ENCODE data around the gene SIN3A. TPM values are rescaled to one million over a fixed set of nuclear protein-coding genes. Genes with fewer than 3 reads are reported as not detected.

Gene SIN3A
- total RNA-seq, 1 donor from 2014 or later = 69.0 TPM

DNA sequence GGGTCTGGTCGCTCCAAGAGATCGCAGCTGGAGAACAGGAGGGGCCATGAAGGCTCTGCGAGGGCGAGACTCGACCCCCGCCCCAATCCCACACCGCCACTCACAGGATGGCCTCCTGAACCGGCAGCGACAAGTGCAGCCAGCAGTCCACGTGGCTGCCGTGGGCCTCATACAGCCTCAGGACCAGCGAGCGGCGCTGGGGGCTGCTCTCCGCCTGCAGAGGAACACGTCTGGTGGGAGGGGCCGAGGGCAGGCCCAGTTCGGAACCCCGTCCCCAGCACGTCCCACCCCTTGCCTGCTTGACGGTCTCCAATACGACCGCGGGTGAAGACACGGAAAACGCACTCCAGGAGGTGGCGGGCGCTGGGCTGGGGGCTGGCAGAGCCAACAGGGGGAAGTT lies 95.5 kb downstream of the SIN3A start:
- no peak overlapping the region for H3K27ac ChIP-seq
- Mint-ChIP-seq H3K4me1 (no peaks in the 10 kb centered on the region), H3K4me3 (no peak overlapping the region), H3K9me3 (no peaks in the 10 kb centered on the region), H3K27me3 (ENCODE audit: insufficient read depth, low read depth) (no peaks in the 10 kb centered on the region), H3K36me3 (peaks cover 3% of the 10 kb centered on the region), H3K27ac (no peak overlapping the region)
- TF ChIP-seq CTCF (IDR thresholded peaks at IDR 0.05) (no peak), EZH2phosphoT487 (IDR thresholded peaks at IDR 0.05) (no peak), EZH2 (IDR thresholded peaks at IDR 0.05) (no peak)
- no peak overlapping the region for H3K9ac ChIP-seq
- H2AFZ ChIP-seq (replicated peaks) = no peak overlapping the region
- no peaks in the 10 kb centered on the region for H3K79me2 ChIP-seq (ENCODE audit: low read depth)
- no peak overlapping the region for H3K4me3 ChIP-seq
- no peaks in the 10 kb centered on the region for H3K27me3 ChIP-seq
- no peak for DNase-seq (ENCODE audit: low spot score)
- no peaks in the 10 kb centered on the region for H3K9me3 ChIP-seq (ENCODE audit: low read depth)
- H3K4me1 ChIP-seq = no peaks in the 10 kb centered on the region
- H4K20me1 ChIP-seq (ENCODE audit: low read depth) = no peaks in the 10 kb centered on the region
- no peaks in the 10 kb centered on the region for H3F3A ChIP-seq (ENCODE audit: low read depth)
- no peaks in the 10 kb centered on the region for H3K36me3 ChIP-seq
- H3K4me2 ChIP-seq = no peak overlapping the region

GRCh38 chr15:75355369-75355768 lies 96.1 kb downstream of the SIN3A start:
- Histone ChIP-seq H3K9me3 (ENCODE audit: low read depth) (no peaks in the 10 kb centered on the region), H3K4me3 (no peak overlapping the region), H2AFZ (replicated peaks) (no peak overlapping the region), H3K79me2 (ENCODE audit: low read depth) (no peaks in the 10 kb centered on the region), H3K4me1 (no peaks in the 10 kb centered on the region), H3K9ac (no peak overlapping the region), H3F3A (ENCODE audit: low read depth) (no peaks in the 10 kb centered on the region), H4K20me1 (ENCODE audit: low read depth) (no peaks in the 10 kb centered on the region), H3K4me2 (no peak overlapping the region), H3K36me3 (no peaks in the 10 kb centered on the region), H3K27me3 (no peaks in the 10 kb centered on the region), H3K27ac (no peak overlapping the region)
- Mint-ChIP-seq H3K4me3 (no peak overlapping the region), H3K27me3 (ENCODE audit: insufficient read depth, low read depth) (no peaks in the 10 kb centered on the region), H3K9me3 (no peaks in the 10 kb centered on the region), H3K36me3 (peaks cover 1% of the 10 kb centered on the region), H3K4me1 (no peaks in the 10 kb centered on the region), H3K27ac (no peak overlapping the region)
- TF ChIP-seq EZH2 (IDR thresholded peaks at IDR 0.05) (no peak), EZH2phosphoT487 (IDR thresholded peaks at IDR 0.05) (no peak), CTCF (IDR thresholded peaks at IDR 0.05) (no peak)
- DNase-seq (ENCODE audit: low spot score) = no peak

- no peak for DNase-seq (ENCODE audit: low spot score)
- Mint-ChIP-seq H3K9me3 (no peaks in the 10 kb centered on the region), H3K27ac (no peak overlapping the region), H3K36me3 (no peaks in the 10 kb centered on the region), H3K27me3 (ENCODE audit: insufficient read depth, low read depth) (no peaks in the 10 kb centered on the region), H3K4me1 (no peaks in the 10 kb centered on the region), H3K4me3 (no peak overlapping the region)
- Histone ChIP-seq H3K79me2 (ENCODE audit: low read depth) (no peaks in the 10 kb centered on the region), H3K4me3 (no peak overlapping the region), H3F3A (ENCODE audit: low read depth) (no peaks in the 10 kb centered on the region), H2AFZ (replicated peaks) (no peak overlapping the region), H3K4me1 (no peaks in the 10 kb centered on the region), H4K20me1 (ENCODE audit: low read depth) (no peaks in the 10 kb centered on the region), H3K36me3 (no peaks in the 10 kb centered on the region), H3K9me3 (ENCODE audit: low read depth) (no peaks in the 10 kb centered on the region), H3K9ac (no peak overlapping the region), H3K27me3 (peaks cover 9% of the 10 kb centered on the region), H3K4me2 (no peak overlapping the region), H3K27ac (no peak overlapping the region)
- TF ChIP-seq CTCF (IDR thresholded peaks at IDR 0.05) (no peak), EZH2 (IDR thresholded peaks at IDR 0.05) (no peak), EZH2phosphoT487 (IDR thresholded peaks at IDR 0.05) (no peak)
Observed at GRCh38 chr15:75354454-75354853, 97.0 kb downstream of the SIN3A start.
